ENCODE measurements around the gene KLF15.

KLF15 gene

GRCh38 chr3:126309861-126310655, 47.1 kb downstream of the KLF15 start:
- Histone ChIP-seq H3K4me3 (ENCODE audit: low read length) (no peak overlapping the region), H3K27me3 (ENCODE audit: control insufficient read depth, insufficient read depth, low read length) (no peaks in the 10 kb centered on the region), H3K36me3 (ENCODE audit: control insufficient read depth, insufficient read depth, low read length) (no peaks in the 10 kb centered on the region), H3K9me3 (ENCODE audit: control insufficient read depth, low read length) (no peaks in the 10 kb centered on the region), H3K9ac (ENCODE audit: low read length) (no peak overlapping the region), H3K4me1 (ENCODE audit: control insufficient read depth, insufficient read depth, low read length) (no peaks in the 10 kb centered on the region)

DNA sequence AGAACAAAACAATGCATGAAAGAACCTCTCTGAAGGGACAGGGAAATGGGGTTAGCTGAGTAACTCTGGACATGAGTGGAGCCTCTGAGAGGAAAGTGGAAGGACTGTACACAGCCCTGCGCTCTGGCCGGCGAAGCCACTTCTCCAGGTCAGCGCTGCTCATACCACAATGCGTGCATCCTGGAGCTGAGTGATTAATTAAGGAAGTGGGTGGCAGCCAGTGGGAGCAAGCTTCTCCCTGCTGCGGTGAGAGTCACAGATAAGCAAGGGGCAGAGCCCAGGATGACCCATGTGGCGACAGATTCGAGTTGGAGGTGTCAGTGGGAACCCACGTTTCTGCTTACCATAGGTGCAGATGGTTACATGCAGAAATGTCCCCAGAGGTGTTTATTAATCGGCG, 48.0 kb downstream of the KLF15 start:
- Histone ChIP-seq H3K4me1 (ENCODE audit: control insufficient read depth, insufficient read depth, low read length) (no peaks in the 10 kb centered on the region), H3K36me3 (ENCODE audit: control insufficient read depth, insufficient read depth, low read length) (no peaks in the 10 kb centered on the region)

DNA sequence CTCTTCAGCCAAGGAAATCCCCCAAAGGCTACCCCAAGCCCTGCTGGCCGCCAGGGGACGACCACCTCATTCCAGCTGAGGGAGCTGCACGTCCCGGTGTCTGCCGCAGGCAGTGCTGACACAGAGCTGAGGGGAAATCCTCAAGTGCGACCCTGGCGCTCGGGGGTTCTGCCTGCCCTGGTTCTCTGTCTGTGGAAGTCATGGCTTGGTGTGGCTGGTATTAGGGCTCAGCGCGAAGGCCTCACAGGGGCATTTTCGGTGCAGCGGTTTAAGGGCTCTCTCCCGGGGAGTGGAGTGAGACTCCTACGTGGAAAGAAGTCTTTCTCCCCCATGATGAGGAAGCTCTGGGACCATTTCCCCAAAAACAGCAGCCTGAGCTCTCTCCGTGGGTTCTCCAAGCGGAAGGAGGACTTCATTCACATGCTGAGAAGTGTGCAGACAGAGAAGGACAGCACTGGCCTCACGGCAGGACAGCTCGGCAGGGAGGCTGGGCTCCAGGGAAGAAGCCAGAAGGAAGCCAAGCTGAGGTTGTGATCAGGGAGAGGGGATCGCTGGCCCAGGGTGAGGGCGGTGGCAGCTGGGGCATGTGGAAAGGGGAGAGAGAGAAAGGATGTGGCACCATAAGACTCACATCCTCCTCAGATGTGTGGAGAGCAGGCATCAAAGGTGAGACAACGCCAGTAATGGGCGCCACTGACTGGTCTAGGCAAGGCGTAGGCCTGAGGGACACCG, 48.6 kb downstream of the KLF15 start:
- Histone ChIP-seq H3K36me3 (ENCODE audit: control insufficient read depth, insufficient read depth, low read length) (no peaks in the 10 kb centered on the region), H3K27me3 (ENCODE audit: control insufficient read depth, insufficient read depth, low read length) (no peaks in the 10 kb centered on the region), H3K4me3 (ENCODE audit: low read length) (no peak overlapping the region), H3K4me1 (ENCODE audit: control insufficient read depth, insufficient read depth, low read length) (no peaks in the 10 kb centered on the region), H3K9ac (ENCODE audit: low read length) (no peak overlapping the region), H3K9me3 (ENCODE audit: control insufficient read depth, low read length) (no peaks in the 10 kb centered on the region)

More for the DNA sequence above, 48.0 kb downstream of the KLF15 start:
- H3K27me3 ChIP-seq (ENCODE audit: control insufficient read depth, insufficient read depth, low read length): no peaks in the 10 kb centered on the region
- H3K9ac ChIP-seq (ENCODE audit: low read length): no peak overlapping the region
- H3K4me3 ChIP-seq (ENCODE audit: low read length): no peak overlapping the region
- H3K9me3 ChIP-seq (ENCODE audit: control insufficient read depth, low read length): no peaks in the 10 kb centered on the region

DNA sequence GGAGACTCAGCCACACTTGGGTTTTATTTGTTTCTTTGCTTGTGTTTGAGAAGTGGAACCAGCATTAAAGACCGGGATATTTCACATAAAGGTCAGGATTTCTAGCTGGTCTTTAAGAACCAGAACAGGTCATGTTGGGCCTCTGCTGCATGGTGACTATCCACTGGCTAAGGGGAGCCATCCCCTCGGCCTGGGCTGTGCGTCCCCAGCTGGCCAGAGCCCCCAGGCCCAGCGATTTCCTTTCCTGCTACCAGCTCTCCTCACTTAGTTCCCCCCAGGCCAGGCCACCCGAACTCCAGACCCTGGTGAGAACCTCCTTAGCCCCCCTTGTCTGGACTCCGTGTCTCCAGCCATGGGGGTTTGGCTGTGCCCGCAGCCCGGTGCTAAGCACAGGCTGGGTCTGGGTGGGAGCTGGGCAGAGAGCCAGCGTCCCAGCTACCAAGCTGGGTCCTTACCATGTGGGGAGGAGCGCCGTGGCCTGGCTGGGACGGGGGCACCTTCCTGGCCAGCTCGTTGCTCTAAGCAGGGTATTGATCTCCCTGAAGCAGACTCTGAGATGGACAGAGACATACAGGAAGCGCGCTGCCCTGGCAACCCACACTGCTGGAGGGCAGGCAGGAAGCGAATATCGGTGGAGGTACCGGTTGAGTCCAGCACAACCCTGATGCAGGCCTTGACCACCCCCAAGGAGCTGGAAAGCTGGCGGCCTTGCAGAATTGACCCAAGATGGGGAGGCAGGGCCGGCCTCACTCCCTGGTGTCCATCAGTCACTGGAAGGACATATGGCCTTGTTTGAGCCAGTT, 49.4 kb downstream of the KLF15 start:
- H3K9me3 ChIP-seq (ENCODE audit: control insufficient read depth, low read length): no peaks in the 10 kb centered on the region
- no peaks in the 10 kb centered on the region for H3K36me3 ChIP-seq (ENCODE audit: control insufficient read depth, insufficient read depth, low read length)
- H3K27me3 ChIP-seq (ENCODE audit: control insufficient read depth, insufficient read depth, low read length): no peaks in the 10 kb centered on the region
- no peak overlapping the region for H3K4me3 ChIP-seq (ENCODE audit: low read length)
- no peak overlapping the region for H3K9ac ChIP-seq (ENCODE audit: low read length)
- H3K4me1 ChIP-seq (ENCODE audit: control insufficient read depth, insufficient read depth, low read length): no peaks in the 10 kb centered on the region

DNA sequence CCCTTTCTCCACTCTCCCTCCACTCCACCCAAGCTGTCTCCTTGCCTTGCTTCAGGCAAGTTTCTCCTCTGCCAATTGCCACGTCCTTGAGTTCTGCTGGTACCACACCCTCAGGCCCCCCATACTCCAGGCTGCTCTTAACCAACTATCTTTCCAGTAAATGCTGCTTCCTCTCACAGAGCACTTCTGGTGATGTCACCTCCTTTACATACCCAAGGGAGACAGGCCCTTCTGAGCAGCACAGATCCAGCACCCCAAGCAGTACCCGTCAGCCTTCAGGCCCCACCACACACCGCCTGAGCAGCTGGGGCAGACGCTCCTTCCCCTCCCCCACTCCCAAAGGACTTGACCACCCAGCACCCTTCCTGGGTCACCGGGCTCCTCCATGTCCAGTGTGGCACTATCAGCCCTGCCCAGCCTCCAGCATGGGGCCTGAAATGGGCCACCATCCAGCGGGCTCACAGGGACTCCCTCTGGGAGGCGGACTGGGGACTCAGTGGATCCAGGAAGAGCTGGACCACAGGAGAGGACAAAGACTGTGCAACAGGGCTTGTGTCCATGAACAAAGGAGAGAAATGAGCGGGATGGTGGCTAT, 50.2 kb downstream of the KLF15 start:
- Histone ChIP-seq H3K4me3 (ENCODE audit: low read length) (no peak overlapping the region), H3K9ac (ENCODE audit: low read length) (no peak overlapping the region), H3K36me3 (ENCODE audit: control insufficient read depth, insufficient read depth, low read length) (no peaks in the 10 kb centered on the region), H3K4me1 (ENCODE audit: control insufficient read depth, insufficient read depth, low read length) (no peaks in the 10 kb centered on the region), H3K9me3 (ENCODE audit: control insufficient read depth, low read length) (no peaks in the 10 kb centered on the region), H3K27me3 (ENCODE audit: control insufficient read depth, insufficient read depth, low read length) (no peaks in the 10 kb centered on the region)

- Histone ChIP-seq H3K4me3 (ENCODE audit: low read length) (no peak overlapping the region), H3K9me3 (ENCODE audit: control insufficient read depth, low read length) (no peaks in the 10 kb centered on the region)
Observed at GRCh38 chr3:126306397-126306796, 50.8 kb downstream of the KLF15 start.

DNA sequence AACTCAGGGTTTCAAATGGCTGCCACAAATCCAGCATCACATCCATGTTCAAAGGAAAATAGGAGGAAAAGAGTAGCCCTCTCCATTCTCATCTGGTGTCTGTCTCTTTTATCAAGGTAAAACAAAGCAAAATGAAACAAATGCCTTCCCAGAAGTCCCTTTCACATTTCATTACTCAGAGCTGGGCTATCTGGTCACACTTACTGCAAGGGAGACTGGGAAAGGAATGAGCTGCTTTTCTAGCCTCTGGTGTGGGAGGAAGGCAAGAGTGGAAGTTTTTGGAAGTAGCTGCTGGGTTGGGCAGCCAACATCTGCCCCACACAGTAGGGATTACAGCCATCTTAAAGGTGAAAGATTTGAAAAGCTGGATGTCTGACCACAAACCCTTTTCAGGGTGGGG, 51.8 kb downstream of the KLF15 start:
- no peak overlapping the region for H3K4me3 ChIP-seq (ENCODE audit: low read length)
- no peaks in the 10 kb centered on the region for H3K36me3 ChIP-seq (ENCODE audit: control insufficient read depth, insufficient read depth, low read length)

More at GRCh38 chr3:126306397-126306796, 50.8 kb downstream of the KLF15 start:
- Histone ChIP-seq H3K36me3 (ENCODE audit: control insufficient read depth, insufficient read depth, low read length) (no peaks in the 10 kb centered on the region), H3K4me1 (ENCODE audit: control insufficient read depth, insufficient read depth, low read length) (no peaks in the 10 kb centered on the region), H3K9ac (ENCODE audit: low read length) (no peak overlapping the region), H3K27me3 (ENCODE audit: control insufficient read depth, insufficient read depth, low read length) (no peaks in the 10 kb centered on the region)

GRCh38 chr3:126304704-126305103, 52.5 kb downstream of the KLF15 start:
- no peak overlapping the region for H3K9ac ChIP-seq (ENCODE audit: low read length)
- H3K4me1 ChIP-seq (ENCODE audit: control insufficient read depth, insufficient read depth, low read length): no peaks in the 10 kb centered on the region
- H3K9me3 ChIP-seq (ENCODE audit: control insufficient read depth, low read length): no peaks in the 10 kb centered on the region
- no peaks in the 10 kb centered on the region for H3K36me3 ChIP-seq (ENCODE audit: control insufficient read depth, insufficient read depth, low read length)
- H3K27me3 ChIP-seq (ENCODE audit: control insufficient read depth, insufficient read depth, low read length): no peaks in the 10 kb centered on the region
- no peak overlapping the region for H3K4me3 ChIP-seq (ENCODE audit: low read length)

More for the DNA sequence above, 51.8 kb downstream of the KLF15 start:
- Histone ChIP-seq H3K9ac (ENCODE audit: low read length) (no peak overlapping the region), H3K9me3 (ENCODE audit: control insufficient read depth, low read length) (no peaks in the 10 kb centered on the region), H3K4me1 (ENCODE audit: control insufficient read depth, insufficient read depth, low read length) (no peaks in the 10 kb centered on the region), H3K27me3 (ENCODE audit: control insufficient read depth, insufficient read depth, low read length) (no peaks in the 10 kb centered on the region)

DNA sequence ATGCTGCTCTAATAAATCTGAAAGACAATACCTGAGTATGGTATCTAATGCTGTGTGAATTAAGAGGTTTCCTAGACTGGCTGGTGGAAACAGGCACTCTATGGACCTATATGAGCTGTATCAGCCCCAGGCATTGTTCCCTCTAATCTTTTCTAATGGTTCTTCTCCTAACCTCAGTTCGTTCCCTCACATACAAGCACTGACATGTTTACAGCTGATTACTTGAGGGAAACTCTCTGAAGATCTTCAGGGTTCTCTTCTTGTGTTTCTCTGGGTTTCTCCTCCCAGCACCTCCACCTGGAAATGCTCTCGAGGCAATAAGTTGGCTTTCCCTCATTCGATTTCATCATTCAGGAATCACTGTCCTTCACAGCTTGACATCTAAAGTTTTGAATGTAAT, 52.9 kb downstream of the KLF15 start:
- no peak overlapping the region for H3K4me3 ChIP-seq (ENCODE audit: low read length)
- H3K9me3 ChIP-seq (ENCODE audit: control insufficient read depth, low read length): no peaks in the 10 kb centered on the region
- H3K4me1 ChIP-seq (ENCODE audit: control insufficient read depth, insufficient read depth, low read length): no peaks in the 10 kb centered on the region
- H3K9ac ChIP-seq (ENCODE audit: low read length): no peak overlapping the region
- no peaks in the 10 kb centered on the region for H3K36me3 ChIP-seq (ENCODE audit: control insufficient read depth, insufficient read depth, low read length)
- H3K27me3 ChIP-seq (ENCODE audit: control insufficient read depth, insufficient read depth, low read length): no peaks in the 10 kb centered on the region

DNA sequence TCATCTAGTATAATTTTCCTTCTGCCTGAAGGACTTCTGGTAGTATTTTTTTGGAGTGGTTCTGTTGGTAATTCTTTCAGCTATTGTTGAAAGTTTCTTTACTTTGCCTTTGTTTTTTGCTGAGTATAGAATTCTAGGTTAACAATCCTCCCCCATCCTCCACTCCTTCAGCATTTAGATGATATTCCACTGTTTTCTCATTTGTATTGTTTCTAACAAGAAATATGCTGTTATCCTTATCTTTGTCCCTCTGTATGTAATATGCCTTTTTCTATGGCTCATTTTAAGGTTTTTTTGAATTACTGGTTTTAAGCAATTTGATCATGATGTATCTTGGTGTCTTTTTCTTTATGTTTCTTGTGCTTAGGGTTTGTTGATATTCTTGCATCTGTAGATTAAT, 53.9 kb downstream of the KLF15 start:
- no peaks in the 10 kb centered on the region for H3K27me3 ChIP-seq (ENCODE audit: control insufficient read depth, insufficient read depth, low read length)
- H3K36me3 ChIP-seq (ENCODE audit: control insufficient read depth, insufficient read depth, low read length): no peaks in the 10 kb centered on the region
- no peaks in the 10 kb centered on the region for H3K9me3 ChIP-seq (ENCODE audit: control insufficient read depth, low read length)
- H3K9ac ChIP-seq (ENCODE audit: low read length): no peak overlapping the region
- H3K4me1 ChIP-seq (ENCODE audit: control insufficient read depth, insufficient read depth, low read length): no peaks in the 10 kb centered on the region
- H3K4me3 ChIP-seq (ENCODE audit: low read length): no peak overlapping the region

GRCh38 chr3:126300761-126301481, 56.3 kb downstream of the KLF15 start:
- H3K27me3 ChIP-seq (ENCODE audit: control insufficient read depth, insufficient read depth, low read length): no peaks in the 10 kb centered on the region
- no peaks in the 10 kb centered on the region for H3K4me1 ChIP-seq (ENCODE audit: control insufficient read depth, insufficient read depth, low read length)
- no peak overlapping the region for H3K9ac ChIP-seq (ENCODE audit: low read length)
- H3K9me3 ChIP-seq (ENCODE audit: control insufficient read depth, low read length): no peaks in the 10 kb centered on the region
- no peaks in the 10 kb centered on the region for H3K36me3 ChIP-seq (ENCODE audit: control insufficient read depth, insufficient read depth, low read length)
- no peak overlapping the region for H3K4me3 ChIP-seq (ENCODE audit: low read length)

Measured in mucosa of stomach (tissue), 1 donor.